HT-29 (cell line): ENCODE data around the gene DNM2. TPM values are rescaled to one million over a fixed set of nuclear protein-coding genes. Genes with fewer than 3 reads are reported as not detected.

ENCODE experiments used
- DNase-seq: peaks from one replicate; pipeline ENCODE4 v3.0.0-alpha.2; 2015; ENCODE audit warnings: low spot score
- total RNA-seq: library from RNA; depleted of rRNA; stranded (reverse); fragments of >200 nt; shearing (Covaris generic); gene quantifications from 2 replicates; pipeline ENCODE4 v1.2.3, GENCODE V29; 2014

DNM2 gene
- total RNA-seq, 1 experiment from 2014 or later, result 196 TPM

DNA sequence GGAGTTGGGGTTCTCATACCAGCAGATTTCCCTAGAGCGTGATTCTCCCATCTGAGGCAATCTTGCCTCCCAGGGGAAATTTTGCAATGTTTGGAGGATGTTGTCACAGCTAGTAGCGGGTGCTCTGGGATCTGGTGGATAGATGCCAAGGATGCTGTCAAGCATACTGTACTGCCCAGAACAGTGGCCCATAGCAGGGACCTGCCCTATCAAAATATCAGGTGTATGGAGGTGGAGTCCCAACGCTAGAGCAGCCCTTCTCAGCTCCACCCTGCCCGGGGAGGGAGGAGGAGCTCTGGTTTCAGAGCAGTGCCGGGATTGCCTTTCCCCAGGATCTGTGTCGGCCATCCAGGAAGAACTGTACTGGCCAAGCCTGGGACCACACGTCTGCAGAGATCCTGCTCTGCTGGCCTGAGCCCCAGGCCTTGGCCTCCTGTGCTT is 27.5 kb upstream of the DNM2 start:
- DNase-seq, result no peak

DNA sequence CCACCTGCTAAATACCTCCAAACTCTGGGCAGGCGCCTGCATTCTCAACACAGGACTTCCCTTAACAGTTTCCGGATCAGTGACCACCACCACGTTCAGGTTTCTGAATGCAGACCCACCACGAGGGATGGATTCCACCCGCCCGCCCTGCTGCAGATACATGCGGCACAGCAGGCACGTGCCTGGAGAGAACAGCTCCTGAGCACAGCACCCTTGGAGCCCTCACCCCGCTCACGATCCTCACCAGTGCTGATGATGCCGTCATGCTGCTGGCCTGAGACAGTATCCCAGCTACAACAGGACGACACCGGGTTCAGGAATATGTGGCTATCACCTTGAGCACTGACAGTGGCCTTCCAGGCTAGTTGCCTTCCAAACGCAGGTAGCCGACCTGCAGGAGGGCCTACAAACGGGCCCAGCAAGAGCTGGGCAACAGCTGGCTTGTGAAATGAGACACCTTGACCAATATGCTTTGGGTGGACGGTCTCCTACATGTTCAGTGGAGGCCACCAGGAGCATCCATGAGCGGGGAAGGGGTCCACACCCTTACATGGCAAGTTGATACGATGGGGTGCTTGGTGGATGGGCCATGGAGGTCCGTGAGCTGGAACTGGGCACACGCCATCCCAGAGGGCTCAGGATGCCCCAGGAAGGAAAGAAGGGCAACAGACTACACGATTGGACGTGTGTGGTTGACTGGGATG is 26.5 kb upstream of the DNM2 start:
- DNase-seq, result no peak

DNA sequence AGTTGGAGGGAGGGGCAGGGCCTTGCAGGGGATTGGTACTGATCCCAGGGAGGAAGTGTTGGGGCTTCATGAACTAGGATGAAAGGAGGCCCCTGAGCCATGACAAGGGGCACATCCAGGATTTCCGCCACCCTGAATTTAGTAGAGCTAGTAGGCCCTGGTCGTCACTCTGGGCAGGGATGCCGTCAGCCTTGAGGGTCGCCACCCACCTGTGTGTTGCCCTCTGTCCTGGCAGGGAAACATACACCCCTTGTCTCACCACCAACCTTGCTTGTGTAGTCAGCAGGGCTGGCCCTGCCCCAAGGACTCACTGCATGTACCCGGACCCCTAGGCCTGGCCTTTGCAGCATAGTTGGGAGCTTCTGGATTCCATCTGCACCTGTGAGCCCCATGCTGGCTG is 26.0 kb upstream of the DNM2 start:
- DNase-seq, result no peak

DNA sequence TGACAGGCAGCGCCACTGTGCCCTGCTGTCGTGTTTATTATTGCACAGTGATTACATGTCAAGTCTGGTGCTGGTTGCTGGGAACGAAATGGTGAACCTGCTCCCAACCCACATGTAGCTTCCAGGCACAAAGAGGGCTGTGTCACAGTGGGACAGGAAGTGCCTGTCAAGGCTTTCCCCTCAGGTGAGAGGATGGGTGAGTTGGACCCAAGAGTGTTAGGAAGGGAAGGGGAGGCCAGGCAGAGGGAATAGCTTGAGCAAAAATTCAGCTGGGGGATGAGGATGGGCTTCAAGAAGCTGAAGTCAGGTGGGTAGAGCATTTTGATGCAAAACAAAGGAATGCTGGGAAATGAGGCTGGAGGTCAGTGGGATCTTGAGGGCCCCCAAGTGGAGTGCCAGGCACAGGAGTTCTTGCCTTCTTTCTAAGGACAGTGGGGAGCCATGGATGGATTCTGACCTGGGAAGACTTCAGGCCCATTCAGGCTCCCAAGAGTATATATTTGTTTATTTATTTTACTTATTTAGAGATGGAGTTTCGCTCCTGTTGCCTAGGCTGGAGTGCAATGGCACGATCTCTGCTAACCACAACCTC is 25.1 kb upstream of the DNM2 start:
- DNase-seq, result no peak

DNA sequence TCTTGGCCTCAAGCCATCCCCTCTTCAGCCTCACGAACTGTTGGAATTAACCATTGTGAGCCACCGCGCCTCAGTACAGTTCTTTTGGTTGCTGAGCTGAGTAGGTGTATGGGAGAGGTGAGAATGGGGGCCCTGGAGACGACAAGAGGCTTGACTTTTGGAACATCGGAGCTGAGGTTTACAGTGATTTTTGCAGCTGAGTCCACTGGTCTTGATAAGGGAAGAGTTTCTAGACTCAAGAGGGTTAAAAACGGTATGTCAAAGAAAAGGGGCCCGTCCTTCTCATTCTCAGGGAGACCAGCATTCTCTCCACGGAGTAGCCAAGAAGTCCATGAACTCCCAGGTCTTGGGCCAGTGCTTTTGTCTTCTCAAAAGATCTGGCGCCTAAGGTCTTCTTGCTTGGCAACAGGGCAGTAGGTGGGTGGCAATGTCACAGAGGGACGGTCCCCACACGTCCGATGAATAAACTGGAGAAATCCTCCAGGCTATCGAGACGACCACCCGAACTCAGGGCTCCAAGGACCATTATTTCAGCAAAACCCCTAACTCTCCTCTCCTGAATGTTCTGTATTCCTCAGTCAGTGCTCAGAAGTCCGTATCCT is 23.1 kb upstream of the DNM2 start:
- DNase-seq, result no peak

DNA sequence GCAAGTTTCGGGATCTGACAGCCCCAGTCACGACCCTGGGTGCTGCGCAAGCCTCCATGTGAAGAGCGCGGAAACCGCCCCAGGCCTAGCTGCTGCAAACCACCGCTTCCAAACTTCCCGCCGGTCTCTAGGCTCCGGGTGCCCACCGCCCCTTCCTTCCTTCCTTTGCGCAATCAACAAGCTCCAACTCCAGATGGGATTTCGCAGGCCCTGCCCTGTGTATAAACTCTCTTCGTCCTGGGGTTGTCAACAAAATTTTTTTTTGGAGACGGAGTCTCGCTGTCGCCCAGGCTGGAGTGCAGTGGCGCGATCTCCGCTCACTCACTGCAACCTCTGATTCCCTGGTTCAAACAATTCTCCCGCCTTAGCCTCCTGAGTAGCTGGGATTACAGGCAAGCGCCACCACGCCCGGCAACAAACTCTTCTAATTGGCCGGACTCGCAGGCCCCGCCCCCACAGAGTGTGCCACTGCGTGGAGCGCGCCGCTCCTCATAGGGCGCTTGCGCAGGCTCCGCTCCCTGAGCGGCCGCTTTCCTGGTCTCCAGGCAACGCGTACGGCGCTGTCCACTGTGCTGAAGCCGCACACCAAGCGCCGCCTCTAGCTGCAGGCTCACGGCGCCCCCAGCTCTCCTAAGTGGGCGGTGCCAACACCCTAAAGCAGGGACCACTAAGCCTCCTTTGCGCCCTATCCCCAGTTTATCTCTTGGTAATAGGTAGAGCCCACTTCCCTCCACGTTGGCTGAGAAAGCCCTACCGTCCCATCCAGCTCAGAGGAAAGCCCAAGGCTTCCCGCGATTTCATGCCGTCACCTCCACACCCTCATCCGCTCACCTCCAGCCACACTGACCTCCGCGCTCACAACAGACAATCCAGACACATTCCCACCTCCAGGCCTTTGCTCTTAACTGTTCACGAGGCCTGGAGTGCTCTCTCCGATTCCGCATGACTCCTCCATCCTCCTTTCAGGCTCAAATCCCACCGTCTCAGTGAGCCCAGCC is 22.2 kb upstream of the DNM2 start:
- peak; percentile 86 for DNase-seq

DNA sequence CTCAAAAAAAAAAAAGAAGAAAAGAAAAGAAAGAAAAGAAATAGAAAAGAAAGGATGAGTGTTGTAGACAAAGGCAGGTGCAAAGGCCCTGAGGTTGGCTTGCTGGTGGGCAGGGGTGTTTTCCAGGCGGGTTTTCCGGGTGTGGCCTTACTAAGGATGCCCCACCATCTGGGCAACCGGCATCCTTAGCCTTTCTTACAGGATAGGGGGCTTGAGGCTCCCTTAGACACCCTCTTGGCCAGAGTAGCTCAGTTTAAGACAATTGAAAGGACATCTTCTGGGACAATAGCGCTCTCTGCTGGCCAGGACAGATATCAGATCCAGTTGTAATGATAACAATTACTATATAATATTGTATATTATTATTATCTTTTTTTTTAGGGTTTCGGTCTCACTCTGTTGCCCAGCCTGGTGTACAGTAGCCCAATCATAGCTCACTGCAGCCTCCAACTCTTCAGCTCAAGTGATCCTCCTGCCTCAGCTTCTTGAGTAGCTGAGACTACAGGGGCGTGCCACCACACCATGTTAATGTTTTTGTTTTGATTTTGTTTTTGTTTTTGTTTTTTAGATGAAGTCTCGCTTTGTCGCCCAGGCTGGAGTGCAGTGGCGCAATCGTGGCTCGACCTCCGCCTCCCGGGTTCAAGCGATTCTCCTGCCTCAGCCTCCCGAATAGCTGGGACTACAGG is 18.1 kb upstream of the DNM2 start:
- DNase-seq, result peak; percentile 67

DNA sequence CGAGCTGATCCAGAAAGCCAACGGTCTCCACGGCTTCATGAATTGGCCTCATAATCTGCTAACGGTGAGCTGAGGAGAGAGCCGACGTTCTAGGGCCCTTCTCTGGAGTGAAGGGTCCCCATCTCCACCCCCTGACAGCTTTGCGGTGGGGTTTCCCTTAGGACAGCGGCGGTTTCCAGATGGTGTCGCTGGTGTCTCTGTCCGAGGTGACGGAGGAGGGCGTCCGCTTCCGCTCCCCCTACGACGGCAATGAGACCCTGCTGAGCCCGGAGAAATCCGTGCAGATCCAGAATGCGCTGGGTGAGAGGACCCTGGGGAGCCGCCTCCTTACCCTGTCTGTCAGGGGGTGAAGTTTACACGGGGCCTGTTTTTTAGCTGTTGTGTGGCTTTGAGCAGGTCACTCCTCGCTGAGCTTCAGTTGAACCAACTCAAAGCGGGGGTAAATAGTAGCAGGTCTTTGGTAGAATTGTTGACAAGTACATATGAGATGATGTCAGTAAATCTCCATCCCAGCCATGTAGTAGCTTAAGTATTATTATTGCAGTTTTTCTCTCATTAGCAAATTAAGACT is 15.8 kb upstream of the DNM2 start:
- DNase-seq, result no peak

DNA sequence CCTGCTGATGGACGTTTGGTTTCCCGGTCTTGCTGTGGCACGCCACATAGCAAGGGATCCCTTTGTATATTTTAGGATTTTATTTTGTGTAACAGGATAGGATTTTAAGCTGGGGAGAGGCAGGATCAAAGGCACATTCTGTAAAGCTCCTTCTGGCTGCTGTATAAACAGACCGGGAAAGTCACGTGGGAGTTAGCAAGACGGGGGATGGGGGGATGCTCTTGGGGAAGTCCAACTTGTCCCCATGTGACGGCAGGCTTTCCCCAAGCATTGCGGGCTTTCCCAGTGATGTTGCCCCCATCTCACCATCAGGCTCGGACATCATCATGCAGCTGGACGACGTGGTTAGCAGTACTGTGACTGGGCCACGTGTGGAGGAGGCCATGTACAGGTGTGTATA is 10.9 kb upstream of the DNM2 start:
- no peak for DNase-seq

DNA sequence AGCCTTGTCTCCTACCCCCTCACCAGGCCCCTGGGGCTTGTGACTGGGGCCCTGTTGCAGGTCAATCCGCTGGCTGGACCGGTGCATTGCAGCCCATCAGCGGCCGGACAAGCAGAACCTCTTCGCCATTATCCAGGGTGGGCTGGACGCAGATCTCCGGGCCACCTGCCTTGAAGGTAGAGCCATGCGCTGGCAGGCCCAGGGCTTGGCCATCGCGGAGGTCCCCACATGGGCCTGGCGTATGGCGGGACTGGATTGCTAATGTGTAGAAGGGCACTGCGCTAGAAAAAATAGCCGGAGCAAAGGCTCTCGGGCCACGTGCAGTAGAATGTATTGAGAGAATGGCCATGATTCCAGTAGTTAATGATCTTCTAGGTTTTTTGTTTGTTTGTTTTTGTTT is 10.4 kb upstream of the DNM2 start:
- DNase-seq, result no peak

DNA sequence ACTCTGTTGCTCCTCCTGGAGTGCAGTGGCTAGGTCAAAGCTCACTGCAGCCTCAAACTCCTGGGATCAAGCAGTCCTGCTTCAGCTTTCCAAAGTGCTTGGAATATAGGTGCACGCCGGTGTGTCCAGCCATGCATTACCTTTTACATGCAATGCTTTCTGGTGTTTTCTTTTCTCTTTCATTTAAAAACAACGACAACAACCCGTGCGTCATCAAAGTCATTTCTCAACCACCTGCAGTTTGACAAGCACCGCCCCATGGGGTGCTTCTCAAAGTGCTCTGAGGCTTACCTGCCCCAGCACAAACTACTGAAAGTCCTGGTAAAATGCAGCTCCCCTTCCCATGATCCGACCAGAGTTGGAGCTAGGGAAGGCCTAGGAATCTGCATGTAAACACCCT is 9.6 kb upstream of the DNM2 start:
- no peak for DNase-seq

DNA sequence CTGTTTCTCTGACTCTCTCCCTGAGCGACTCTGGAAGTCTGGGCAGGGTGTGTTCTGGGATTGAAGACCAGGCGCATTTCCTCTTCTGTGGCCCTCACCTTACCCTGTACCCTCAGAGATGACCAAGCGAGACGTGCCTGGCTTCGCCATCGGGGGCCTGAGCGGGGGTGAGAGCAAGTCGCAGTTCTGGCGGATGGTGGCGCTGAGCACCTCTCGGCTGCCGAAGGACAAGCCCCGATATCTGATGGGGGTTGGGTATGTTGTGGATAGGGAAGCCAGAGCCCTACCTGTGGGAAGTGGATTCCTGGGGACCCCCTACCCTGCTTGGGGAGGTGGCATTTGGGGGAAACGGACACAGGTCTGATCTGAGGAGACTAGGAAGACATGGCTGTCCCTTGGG is 5.8 kb upstream of the DNM2 start:
- DNase-seq, result no peak

DNA sequence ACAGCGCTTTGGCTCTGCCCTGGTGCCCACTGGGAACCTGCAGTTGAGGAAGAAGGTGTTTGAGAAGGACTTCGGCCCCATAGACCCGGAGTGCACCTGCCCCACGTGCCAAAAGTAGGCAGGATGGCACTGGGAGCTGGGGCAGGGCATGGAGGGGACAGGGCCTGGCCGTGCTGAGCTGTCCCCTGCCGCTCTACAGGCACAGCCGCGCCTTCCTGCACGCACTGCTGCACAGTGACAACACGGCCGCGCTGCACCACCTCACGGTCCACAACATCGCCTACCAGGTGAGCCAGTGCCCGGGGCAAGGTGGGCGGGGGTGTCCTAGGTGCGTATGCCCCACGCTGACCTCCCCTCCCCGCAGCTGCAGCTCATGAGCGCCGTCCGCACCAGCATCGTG is 5.1 kb upstream of the DNM2 start:
- DNase-seq, result no peak

DNA sequence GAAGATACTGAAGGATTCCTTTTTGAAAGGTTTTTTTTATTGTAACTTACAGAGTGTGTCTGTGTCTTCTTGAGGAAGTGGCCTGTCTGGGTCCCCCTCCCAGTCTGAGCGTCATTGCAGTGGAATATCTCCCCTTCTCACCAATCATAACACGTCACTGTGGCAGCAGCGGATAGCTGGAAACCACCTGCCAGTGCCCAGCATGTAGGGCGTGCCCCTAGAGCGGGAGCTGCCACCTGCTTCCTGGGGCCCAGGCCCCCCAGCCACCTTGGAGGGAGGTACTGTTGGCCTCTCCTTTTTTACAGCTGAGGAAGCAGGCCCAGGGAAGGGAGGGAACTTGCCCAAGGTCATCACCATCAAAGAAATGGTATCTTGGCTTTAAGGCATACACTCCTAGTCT is 4.6 kb upstream of the DNM2 start:
- no peak for DNase-seq

DNA sequence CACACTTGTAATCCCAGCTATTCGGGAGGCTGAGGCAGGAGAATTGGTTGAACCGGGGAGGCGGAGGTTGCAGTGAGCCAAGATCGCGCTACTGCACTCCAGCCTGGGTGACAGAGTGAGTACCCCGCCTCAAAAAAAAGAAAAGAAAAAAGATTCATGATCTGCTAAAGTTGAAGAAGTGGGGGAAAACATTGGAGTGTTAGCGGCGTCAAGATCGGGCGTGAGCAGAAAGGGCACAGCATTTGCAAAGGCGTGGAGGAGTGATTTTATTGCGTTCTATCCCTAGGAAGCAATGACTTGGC is 874 bp upstream of the DNM2 start:
- DNase-seq, result no peak

DNA sequence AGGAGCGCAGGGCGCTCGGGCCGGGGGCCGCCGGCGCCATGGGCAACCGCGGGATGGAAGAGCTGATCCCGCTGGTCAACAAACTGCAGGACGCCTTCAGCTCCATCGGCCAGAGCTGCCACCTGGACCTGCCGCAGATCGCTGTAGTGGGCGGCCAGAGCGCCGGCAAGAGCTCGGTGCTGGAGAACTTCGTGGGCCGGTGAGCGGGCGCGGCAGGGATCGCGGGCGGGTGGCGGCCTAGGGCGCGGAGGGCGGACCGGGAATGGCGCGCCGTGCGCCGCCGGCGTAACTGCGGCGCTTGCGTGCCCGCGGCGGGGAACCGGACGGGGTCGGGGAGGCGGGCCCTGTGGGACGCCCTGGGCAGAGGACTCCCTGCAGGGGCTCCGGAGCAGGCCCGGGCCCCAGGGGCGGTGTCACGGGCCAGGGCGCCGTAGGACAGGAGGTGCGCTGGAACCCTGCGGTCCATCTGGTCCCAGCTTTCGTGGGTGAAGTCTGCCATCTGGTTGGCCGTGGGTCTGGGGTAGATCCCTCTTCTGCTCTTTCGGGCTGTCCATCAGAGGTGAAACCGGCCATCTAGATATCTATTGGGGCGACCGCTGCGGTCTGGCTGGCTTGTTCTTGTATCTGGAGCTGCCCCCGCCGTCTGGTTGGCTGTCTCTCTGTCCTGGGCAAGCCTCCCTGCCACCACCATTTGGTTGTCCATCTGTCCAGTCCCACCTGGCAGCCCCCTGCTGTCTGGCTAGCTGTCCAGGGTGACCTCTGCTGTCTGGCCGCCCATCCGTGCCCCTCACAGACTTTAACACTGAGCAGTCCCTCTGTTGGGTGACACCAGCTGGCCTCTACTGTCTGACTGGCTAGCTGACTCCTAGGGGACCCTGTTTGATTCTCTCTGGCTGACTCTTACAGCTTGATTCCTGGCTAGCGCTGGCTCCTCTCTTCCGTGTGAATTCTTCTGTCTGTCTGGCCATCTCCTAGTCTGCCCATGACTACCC is 622 bp downstream of the DNM2 start:
- peak; percentile 27 for DNase-seq

DNA sequence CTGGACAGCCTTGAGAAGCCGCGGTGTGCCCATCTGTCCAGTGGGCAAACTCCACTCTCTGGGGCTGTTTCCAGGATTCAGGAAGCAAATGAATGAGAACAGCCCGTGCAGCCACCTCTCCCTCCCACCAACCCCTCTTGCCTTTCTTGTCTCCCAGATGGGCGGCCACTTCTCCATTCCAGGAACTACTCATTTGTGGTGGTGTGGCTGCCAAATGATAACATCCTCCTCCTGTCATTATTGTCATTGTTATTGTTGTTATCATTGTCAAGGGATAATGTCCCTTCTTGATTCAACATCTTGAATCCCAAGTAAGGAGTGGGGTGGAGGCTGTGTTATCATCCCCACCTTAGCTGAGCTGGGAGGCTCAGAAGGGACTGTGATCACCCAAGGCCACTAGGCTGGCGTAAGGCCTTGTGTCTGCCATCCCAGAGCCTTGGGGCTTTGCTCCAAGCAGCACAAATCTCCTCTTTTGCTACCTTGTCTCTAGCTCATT is 1.6 kb downstream of the DNM2 start:
- DNase-seq, result no peak

DNA sequence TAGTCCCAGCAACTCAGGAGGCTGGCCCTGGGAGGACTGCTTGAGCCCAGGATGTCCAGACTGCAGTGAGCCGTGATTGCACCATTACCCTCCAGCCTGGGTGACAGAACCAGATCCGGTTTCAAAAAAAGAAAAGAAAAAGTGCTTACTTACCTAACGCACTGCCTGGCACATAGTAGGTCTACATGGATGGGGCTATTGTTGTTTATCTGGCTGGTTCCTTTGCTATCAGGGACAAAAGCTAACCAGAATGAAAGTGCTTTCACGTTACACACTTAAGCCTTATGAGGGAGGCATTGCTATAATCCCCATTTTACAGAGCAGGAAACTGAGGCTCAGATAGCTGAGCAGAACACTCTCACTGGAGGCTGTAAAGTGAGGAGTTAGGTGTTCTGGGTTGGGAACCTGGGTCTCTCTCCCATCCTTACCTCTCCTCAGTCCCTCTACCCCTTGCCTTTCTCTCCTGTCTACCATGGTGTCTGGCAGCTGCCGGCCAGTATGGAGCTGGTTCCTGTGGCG is 2.8 kb downstream of the DNM2 start:
- DNase-seq, result no peak

DNA sequence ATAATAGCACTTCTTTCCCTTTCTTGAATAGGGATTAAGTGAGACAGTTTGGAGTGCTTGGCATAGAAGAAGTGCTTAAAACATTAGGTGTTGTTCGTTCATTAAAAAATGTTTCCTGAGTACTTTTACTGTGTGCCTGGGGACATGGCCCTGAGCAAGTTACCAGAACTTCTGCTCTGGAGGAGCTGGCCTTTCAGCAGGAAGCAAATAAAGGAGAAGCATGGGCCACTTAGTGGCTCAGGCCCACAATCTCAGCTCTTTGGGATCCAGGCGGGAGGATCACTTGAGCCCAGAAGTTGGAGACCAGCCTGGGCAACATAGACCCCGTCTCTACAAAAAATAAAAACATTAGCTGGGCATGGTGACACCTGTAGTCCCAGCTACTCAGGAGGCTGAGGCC is 5.7 kb downstream of the DNM2 start:
- DNase-seq, result no peak
